HepG2 (cell line): Measurements from ENCODE around the gene SERPINA6. TPM values are rescaled to one million over a fixed set of nuclear protein-coding genes. Genes with fewer than 3 reads are reported as not detected.

Experiments used
- BATF2 ChIP-seq: sonication (generic); formaldehyde crosslinking; IDR thresholded peaks from 2 replicates; pipeline ENCODE4 v1.8.0; 2022; ENCODE audit warnings: mild to moderate bottlenecking, missing genetic modification reagents, moderate library complexity
- CBX2 ChIP-seq, 2 experiments: fragments of 200-600 bp in 1 of 2; sonication (generic); formaldehyde crosslinking in 1 of 2; IDR thresholded peaks; 2 replicates each; pipeline versions ENCODE4 v1.7.0 to v1.8.1; 2018 to 2022; ENCODE audit warnings: low read depth in 2 of 2, low read length in 1 of 2, mild to moderate bottlenecking in 1 of 2, missing genetic modification reagents in 1 of 2
- CTCF ChIP-seq: sonication (generic); formaldehyde crosslinking; IDR thresholded peaks from 2 replicates; pipeline ENCODE4 v1.5.0; 2020; ENCODE audit warnings: mild to moderate bottlenecking, missing genetic modification reagents, moderate library complexity
- EP300 ChIP-seq, 3 experiments: sonication (generic) in 1 of 3; formaldehyde crosslinking in 1 of 3; IDR thresholded peaks; 2 replicates each; pipeline versions ENCODE4 v1.5.1 to v1.6.1; 2011 to 2020; ENCODE audit warnings: low read depth in 2 of 3, low read length in 2 of 3, borderline replicate concordance in 1 of 3, improper control_type of control experiment in 1 of 3, mild to moderate bottlenecking in 1 of 3, missing genetic modification reagents in 1 of 3, moderate library complexity in 1 of 3
- ETV5 ChIP-seq: IDR thresholded peaks from 2 replicates; pipeline ENCODE4 v1.6.1; 2018; ENCODE audit warnings: missing biosample characterization, missing genetic modification reagents, inconsistent platforms, borderline replicate concordance
- RNF219 ChIP-seq: sonication (generic); formaldehyde crosslinking; IDR thresholded peaks from 2 replicates; pipeline ENCODE4 v1.5.0; 2020; ENCODE audit warnings: mild to moderate bottlenecking, missing genetic modification reagents
- SETDB1 ChIP-seq: sonication (generic); formaldehyde crosslinking; IDR thresholded peaks from 2 replicates; pipeline ENCODE4 v1.5.1; 2020; ENCODE audit warnings: missing genetic modification reagents, mild to moderate bottlenecking, borderline replicate concordance
- SIN3B ChIP-seq: fragments of 150-350 bp; IDR thresholded peaks from 2 replicates; pipeline ENCODE4 v1.6.1; 2014; ENCODE audit warnings: low read length
- SMAD9 ChIP-seq: sonication (generic); formaldehyde crosslinking; IDR thresholded peaks from 2 replicates; pipeline ENCODE4 v1.5.1; 2020; ENCODE audit warnings: mild to moderate bottlenecking, missing genetic modification reagents
- SOX13 ChIP-seq, 3 experiments: fragments of 450-650 bp in 1 of 3; sonication (generic) in 1 of 3; formaldehyde crosslinking in 1 of 3; IDR thresholded peaks in 2 of 3; conservative IDR thresholded peaks in 1 of 3; 2 replicates each; pipeline versions ENCODE4 v1.5.0 to v1.6.1; 2016 to 2020; ENCODE audit warnings: antibody characterized with exemption in 1 of 3, mild to moderate bottlenecking in 1 of 3, missing compliant biosample characterization in 1 of 3, missing genetic modification reagents in 1 of 3, moderate library complexity in 1 of 3
- SSRP1 ChIP-seq: IDR thresholded peaks from 2 replicates; pipeline ENCODE4 v1.6.1; 2016; ENCODE audit warnings: control low read depth
- SUZ12 ChIP-seq: fragments of 150-350 bp; IDR thresholded peaks from 2 replicates; pipeline ENCODE4 v1.6.1; 2014; ENCODE audit warnings: low read depth, low read length
- THAP8 ChIP-seq: sonication (generic); formaldehyde crosslinking; IDR thresholded peaks from 2 replicates; pipeline ENCODE4 v1.5.1; 2020; ENCODE audit warnings: missing genetic modification reagents, mild to moderate bottlenecking, borderline replicate concordance
- ZKSCAN5 ChIP-seq: sonication (generic); formaldehyde crosslinking; IDR thresholded peaks from 2 replicates; pipeline ENCODE4 v1.5.1; 2020; ENCODE audit warnings: mild to moderate bottlenecking, missing genetic modification reagents
- ZNF138 ChIP-seq: sonication (generic); formaldehyde crosslinking; IDR thresholded peaks from 2 replicates; pipeline ENCODE4 v1.5.0; 2020; ENCODE audit warnings: mild to moderate bottlenecking, low read depth, missing genetic modification reagents
- ZNF34 ChIP-seq: sonication (generic); formaldehyde crosslinking; IDR thresholded peaks from 2 replicates; pipeline ENCODE4 v1.4.0; 2020; ENCODE audit warnings: mild to moderate bottlenecking, missing genetic modification reagents, borderline replicate concordance
- ZNF598 ChIP-seq: sonication (generic); formaldehyde crosslinking; IDR thresholded peaks from 2 replicates; pipeline ENCODE4 v1.5.1; 2020; ENCODE audit warnings: mild to moderate bottlenecking, missing genetic modification reagents, borderline replicate concordance
- ZNF773 ChIP-seq: sonication (generic); formaldehyde crosslinking; IDR thresholded peaks from 2 replicates; pipeline ENCODE4 v1.4.0; 2020; ENCODE audit warnings: missing genetic modification reagents, borderline replicate concordance
- ZUFSP ChIP-seq: sonication (generic); formaldehyde crosslinking; IDR thresholded peaks from 2 replicates; pipeline ENCODE4 v1.9.0; 2021; ENCODE audit warnings: missing genetic modification reagents, mild to moderate bottlenecking, borderline replicate concordance
- polyA plus RNA-seq, 8 experiments: library from polyadenylated mRNA; depleted of rRNA in 3 of 8; stranded (reverse) in 7 of 8; unstranded in 1 of 8; fragments of >200 nt; fragmentation: Illumina TruSeq in 4 of 8; extraction: Trizol in 4 of 8; gene quantifications; 2 replicates each; pipeline versions ENCODE4 v1.2.1 to v1.2.3, GENCODE V29; 2011 to 2016; ENCODE audit warnings: low read depth in 4 of 8, missing spikeins in 1 of 8, mixed read lengths in 1 of 8; ENCODE audit not compliant: insufficient read depth in 1 of 8
- total RNA-seq, 5 experiments: library from RNA; depleted of rRNA; stranded (reverse); fragments of >200 nt; fragmentation: Illumina TruSeq; extraction: Trizol; gene quantifications; 2 replicates each; pipeline ENCODE4 v1.2.3, GENCODE V29; 2016; ENCODE audit warnings: low read depth in 1 of 5

Gene SERPINA6
- total and polyA plus RNA-seq, 2 of the 13 experiments (the other 11 are each of a cell fraction or from before 2014, with no cell fraction given) = 260 to 333 TPM

- TF ChIP-seq SMAD9 (CRISPR knock-in tag) (no peak), THAP8 (no peak), SIN3B (no peak), ETV5 (no peak; the same call in 1 of the 2 replicates), SUZ12 (no peak), ZNF34 (CRISPR knock-in tag) (no peak), CTCF (CRISPR knock-in tag) (peak; percentile 88), SOX13 (IDR thresholded peaks at IDR 0.05) (0 out of 2 replicates have a peak, but pooled peaks have one; percentile 55), SOX13 (CRISPR knock-in tag; conservative IDR thresholded peaks at IDR 0.05 in 1 of 2, IDR thresholded peaks at IDR 0.05 in 1 of 2) (peak in 1 of 2 experiments; percentile 61; a peak in 1 of 4 replicates), ZNF598 (CRISPR knock-in tag) (peak; percentile 86; the same call in 1 of the 2 replicates), ZKSCAN5 (no peak), BATF2 (no peak), SETDB1 (no peak), EP300 (IDR thresholded peaks at IDR 0.05; ENCODE audit: low read depth in 2 of 2, low read length in 2 of 2) (peak in 1 of 2 experiments; percentile 54; a peak in 2 of 4 replicates), EP300 (CRISPR knock-in tag; IDR thresholded peaks at IDR 0.05; ENCODE audit: borderline replicate concordance) (no peak; the same call in 1 of the 2 replicates), ZNF773 (no peak), RNF219 (CRISPR knock-in tag) (no peak), SSRP1 (CRISPR knock-in tag) (no peak), ZNF138 (CRISPR knock-in tag) (no peak), CBX2 (IDR thresholded peaks at IDR 0.05; ENCODE audit: low read depth, low read length) (no peak), CBX2 (CRISPR knock-in tag; IDR thresholded peaks at IDR 0.05; ENCODE audit: low read depth) (no peak), ZUFSP (CRISPR knock-in tag) (no peak)
Observed at GRCh38 chr14:94355191-94355794, 32.2 kb upstream of the SERPINA6 start (continued).
